Activated CD4-positive, alpha-beta T cell treated with anti-CD3 and anti-CD28 coated beads for 36 hours (primary cell): ENCODE measurements around the gene DENND4B. TPM values are rescaled to one million over a fixed set of nuclear protein-coding genes. Genes with fewer than 3 reads are reported as not detected.
A peak's percentile ranks its signal among the peaks of the same experiment; 100 is the strongest.
"Not testable (repeated sequence)": the region's sequence is repeated elsewhere in the genome, so short reads cannot be mapped to it uniquely, and the experiment has no call there.

Source experiments
- ATAC-seq: fragments of 200-7000 bp; cut with Tn5 transposase; one replicate; pipeline ENCODE4 v1.10.0; 2021; ENCODE audit warnings: mild to moderate bottlenecking, moderate library complexity
- CTCF ChIA-PET: fragments of 350-600 bp; sonication (Branson Sonifier 250); formaldehyde crosslinking; loops from one replicate; lab custom pipeline; 2021; ENCODE audit warnings: antibody characterized with exemption; lab: Charles Lee
- POLR2A ChIA-PET: fragments of 350-600 bp; sonication (Branson Sonifier 250); formaldehyde crosslinking; loops from one replicate; lab custom pipeline; 2021; ENCODE audit warnings: antibody characterized with exemption, inconsistent platforms; lab: Charles Lee
- DNase-seq: peaks from one replicate; pipeline ENCODE4 v3.0.0-alpha.2; 2020
- H3K27ac Mint-ChIP-seq: one replicate; pipeline ENCODE4 v1.8.0; 2021; ENCODE audit warnings: mixed read lengths
- H3K27me3 Mint-ChIP-seq: one replicate; pipeline ENCODE4 v1.8.0; 2021; ENCODE audit warnings: mixed read lengths
- H3K36me3 Mint-ChIP-seq: one replicate; pipeline ENCODE4 v1.8.0; 2021; ENCODE audit warnings: low read depth, mixed read lengths
- H3K4me1 Mint-ChIP-seq: one replicate; pipeline ENCODE4 v1.8.0; 2021; ENCODE audit warnings: mixed read lengths
- H3K4me3 Mint-ChIP-seq: one replicate; pipeline ENCODE4 v1.8.0; 2021; ENCODE audit warnings: mild to moderate bottlenecking, moderate library complexity, mixed read lengths
- H3K9me3 Mint-ChIP-seq: one replicate; pipeline ENCODE4 v1.8.0; 2021; ENCODE audit warnings: low read depth, mixed read lengths
- intact Hi-C, 2 experiments: fragments of 100-400 bp; cut with DNase I in 1 of 2; cut with micrococcal nuclease in 1 of 2; formaldehyde crosslinking; loops; one replicate each; pipeline versions ENCODE4 v1.14.2 to v1.15.1; 2022 to 2024; cut with DNase I, micrococcal nuclease
- total RNA-seq, 2 experiments: library from RNA; stranded (reverse); gene quantifications; one replicate each; pipeline ENCODE4 v1.2.3, GENCODE V29; 2021

Gene DENND4B
- total RNA-seq, 2 experiments from 2014 or later: 100 to 110 TPM

DNA sequence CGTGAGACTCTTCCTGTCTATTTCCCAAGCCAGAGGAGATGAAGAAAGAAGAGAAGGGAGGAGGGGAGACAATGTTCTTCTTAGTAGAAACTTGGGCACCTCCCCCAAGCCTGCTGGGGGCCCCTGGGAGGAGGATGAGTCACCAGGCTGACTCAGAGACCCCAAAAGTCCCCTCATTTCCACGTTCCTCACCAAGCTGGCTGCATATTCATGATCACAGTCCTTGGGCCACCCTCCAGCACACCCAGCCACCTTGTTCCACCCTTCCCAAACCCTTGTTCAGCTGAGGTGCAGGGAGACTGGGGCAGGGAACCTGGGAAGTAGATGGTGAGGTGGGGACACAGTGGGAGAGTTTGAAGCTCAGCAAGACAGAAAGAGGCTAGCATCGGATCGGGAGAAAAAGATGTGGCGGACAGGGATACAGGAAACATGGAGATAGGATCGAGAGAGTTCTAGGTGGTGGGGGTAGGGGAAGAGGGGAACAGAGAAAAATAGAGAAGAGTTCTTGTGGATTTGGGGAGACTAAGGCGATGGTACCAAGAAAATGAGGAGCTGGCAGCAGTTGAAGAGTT lies 38.9 kb upstream of the DENND4B start:
- CTCF ChIA-PET: interaction anchor here (0.6 to 7.7 kb wide), 16 partner anchors 10 to 475 kb away, joined by 3 to 66 read pairs (median 4); partner anchors contain the start of genes CREB3L4, DENND4B and JTB
- Mint-ChIP-seq H3K27ac (peak overlapping the region; percentile 71), H3K27me3 (no peaks in the 10 kb centered on the region), H3K4me1 (peaks cover 34% of the 10 kb centered on the region), H3K36me3 (no peaks in the 10 kb centered on the region), H3K9me3 (no peaks in the 10 kb centered on the region), H3K4me3 (peak overlapping the region; percentile 68)
- DNase-seq (peak; percentile 75), ATAC-seq (peak; percentile 61)
- intact Hi-C loops: loop anchor here in 1 of 2 experiments (5.0 kb wide), 1 partner anchor 38 kb away; the partner anchor contains the start of gene DENND4B
- POLR2A ChIA-PET: interaction anchor here (1.1 to 1.3 kb wide), 2 partner anchors 18 to 40 kb away, joined by 3 to 8 read pairs; partner anchors contain the start of gene CREB3L4

DNA sequence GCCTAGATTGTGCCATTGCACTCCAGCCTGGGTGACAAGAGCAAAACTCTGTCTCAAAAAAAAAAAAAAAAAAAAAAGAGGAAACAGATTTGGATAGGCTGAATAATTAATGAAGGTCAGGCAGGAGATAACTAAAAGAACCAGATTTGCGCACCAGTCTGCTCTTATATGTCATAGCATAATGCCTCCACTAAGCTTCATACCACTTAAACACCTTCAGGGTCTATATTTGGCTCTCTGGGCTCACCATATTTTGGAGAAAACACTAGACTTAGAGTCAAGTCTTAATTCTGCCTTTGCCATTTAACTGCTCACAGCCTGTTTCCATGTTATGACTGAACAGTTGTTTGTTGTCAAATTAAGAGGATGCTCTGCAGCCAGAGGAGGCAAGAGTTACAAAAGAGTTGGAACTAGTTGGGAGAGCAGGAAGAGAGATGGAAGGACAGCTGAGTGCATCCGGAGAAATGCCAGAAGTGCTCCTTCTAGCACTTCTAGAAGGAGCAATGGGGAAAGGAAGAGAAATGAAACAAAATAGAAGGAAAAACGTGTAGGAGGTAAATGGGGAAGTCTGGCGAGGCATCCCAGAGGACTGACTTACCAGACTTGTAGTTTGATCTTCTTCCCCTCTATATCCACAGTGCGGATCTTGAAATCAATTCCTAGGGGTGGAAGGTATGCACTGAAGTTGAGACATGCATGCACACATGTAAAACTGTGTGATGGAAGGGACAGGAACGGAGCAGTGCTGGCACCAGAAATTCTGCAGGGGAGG lies 37.8 kb upstream of the DENND4B start:
- peak overlapping the region; percentile 7 for H3K27ac Mint-ChIP-seq
- no peak for DNase-seq
- H3K4me1 Mint-ChIP-seq: peaks cover 29% of the 10 kb centered on the region
- no peak overlapping the region for H3K4me3 Mint-ChIP-seq
- no peaks in the 10 kb centered on the region for H3K9me3 Mint-ChIP-seq
- intact Hi-C loops: no loop called here
- H3K27me3 Mint-ChIP-seq: no peaks in the 10 kb centered on the region
- no peak for ATAC-seq
- CTCF ChIA-PET: interaction anchor here (0.6 to 7.7 kb wide), 10 partner anchors 8 to 474 kb away, joined by 3 to 66 read pairs (median 3); partner anchors contain the start of genes CREB3L4 and JTB
- POLR2A ChIA-PET: no interaction called here
- H3K36me3 Mint-ChIP-seq: no peaks in the 10 kb centered on the region

DNA sequence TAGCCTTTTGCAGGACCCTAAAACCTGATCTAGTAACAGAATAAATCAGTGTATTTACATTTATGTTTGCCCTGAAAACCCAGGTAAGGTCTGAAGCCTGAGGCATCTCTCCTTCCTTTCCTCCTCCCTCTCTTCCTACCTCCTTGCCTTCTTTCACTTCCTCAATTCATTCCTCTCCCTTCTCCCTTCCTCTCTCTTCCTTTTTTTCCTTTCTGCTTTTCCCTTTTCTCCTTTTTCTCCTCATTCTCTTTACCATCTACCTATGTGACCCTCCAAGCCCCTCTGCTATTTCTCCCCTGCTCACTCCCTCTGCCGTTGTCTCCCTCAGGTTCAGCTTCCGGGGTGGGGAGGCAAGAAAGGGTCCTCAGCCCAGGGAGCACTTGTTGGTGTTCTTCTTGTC lies 35.2 kb upstream of the DENND4B start:
- not testable (repeated sequence) for ATAC-seq, DNase-seq

DNA sequence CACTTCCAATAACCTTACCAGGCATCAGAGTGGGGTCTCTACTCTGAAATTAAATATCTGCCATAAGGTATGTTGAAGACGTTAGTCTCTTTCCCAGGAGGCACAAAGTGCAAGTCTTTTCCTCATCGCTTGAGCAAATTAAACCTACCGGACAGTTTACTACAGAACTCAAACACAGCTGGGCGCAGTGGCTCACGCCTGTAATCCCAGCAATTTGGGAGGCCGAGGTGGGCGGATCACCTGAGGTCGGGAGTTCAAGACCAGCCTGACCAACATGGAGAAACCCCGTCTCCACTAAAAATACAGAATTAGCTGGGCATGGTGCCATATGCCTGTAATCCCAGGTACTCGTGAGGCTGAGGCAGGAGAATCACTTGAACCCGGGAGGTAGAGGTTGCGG lies 32.6 kb upstream of the DENND4B start:
- POLR2A ChIA-PET: interaction anchor here (0.6 to 4.2 kb wide), 3 partner anchors 12 to 436 kb away, joined by 4 to 49 read pairs (median 25); partner anchors contain the start of genes CREB3L4 and RPS27
- not testable (repeated sequence) for DNase-seq, H3K9me3 Mint-ChIP-seq, ATAC-seq, H3K27me3 Mint-ChIP-seq
- Mint-ChIP-seq H3K4me3 (peak overlapping the region; percentile 97), H3K36me3 (peaks cover 33% of the 10 kb centered on the region), H3K27ac (peak overlapping the region; percentile 69), H3K4me1 (peaks cover 29% of the 10 kb centered on the region)
- CTCF ChIA-PET: interaction anchor here (0.7 to 6.7 kb wide), 8 partner anchors 9 to 204 kb away, joined by 3 to 66 read pairs (median 4); partner anchors contain the start of genes CREB3L4, RAB13, RPS27 and SLC27A3
- intact Hi-C loops: loop anchor here in 1 of 2 experiments (5.0 kb wide), 1 partner anchor 252 kb away; the partner anchor contains the start of gene INTS3

More for the DNA sequence above, 35.2 kb upstream of the DENND4B start:
- H3K27ac Mint-ChIP-seq, intact Hi-C loops, H3K27me3 Mint-ChIP-seq, H3K4me3 Mint-ChIP-seq, CTCF ChIA-PET, H3K36me3 Mint-ChIP-seq, H3K9me3 Mint-ChIP-seq, POLR2A ChIA-PET: not testable (repeated sequence)
- peaks cover 32% of the 10 kb centered on the region for H3K4me1 Mint-ChIP-seq

DNA sequence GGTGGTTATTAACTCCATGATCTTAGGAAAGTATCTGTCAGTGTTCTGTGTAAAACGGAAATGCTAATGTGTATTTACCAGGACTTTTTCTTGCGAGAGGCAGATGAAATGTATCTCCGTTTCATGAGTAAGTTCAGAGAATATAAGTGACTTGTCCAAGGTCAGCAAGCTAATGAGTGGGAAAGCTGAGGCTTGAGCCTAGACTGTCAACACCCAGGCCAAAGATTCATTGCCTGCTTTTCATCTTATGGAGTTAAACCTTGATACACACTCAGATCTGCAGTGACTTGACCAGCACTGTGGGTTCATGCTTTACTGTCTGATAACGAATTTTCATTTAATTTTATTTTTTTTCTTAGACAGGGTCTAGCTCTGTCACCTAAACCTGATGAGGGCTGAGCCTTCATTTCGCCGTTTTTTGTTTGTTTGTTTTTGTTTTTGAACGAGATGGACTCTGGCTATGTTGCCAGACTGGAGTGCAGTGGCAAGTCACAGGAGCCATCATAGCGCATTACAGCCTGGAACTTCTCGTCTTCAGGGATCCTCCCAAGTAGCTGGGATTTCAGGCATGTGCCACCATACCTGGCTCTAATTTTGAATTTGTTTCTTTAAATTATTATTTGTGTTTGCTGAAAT lies 31.9 kb upstream of the DENND4B start:
- ATAC-seq: no peak
- H3K27me3 Mint-ChIP-seq: no peaks in the 10 kb centered on the region
- ChIA-PET CTCF (interaction anchor here (0.6 to 6.7 kb wide), 13 partner anchors 10 to 384 kb away, joined by 3 to 66 read pairs (median 4); partner anchors contain the start of genes CREB3L4, RAB13, RPS27 and SLC27A3), POLR2A (interaction anchor here (0.6 to 4.2 kb wide), 10 partner anchors 8 to 437 kb away, joined by 3 to 49 read pairs (median 4); partner anchors contain the start of genes CREB3L4, CRTC2, RAB13 and RPS27)
- DNase-seq: no peak
- peaks cover 34% of the 10 kb centered on the region for H3K36me3 Mint-ChIP-seq
- no peaks in the 10 kb centered on the region for H3K9me3 Mint-ChIP-seq
- intact Hi-C loops: loop anchor here in 1 of 2 experiments (5.0 kb wide), 1 partner anchor 251 kb away; the partner anchor contains the start of gene INTS3
- H3K27ac Mint-ChIP-seq: peak overlapping the region; percentile 96
- peak overlapping the region; percentile 97 for H3K4me3 Mint-ChIP-seq
- peaks cover 29% of the 10 kb centered on the region for H3K4me1 Mint-ChIP-seq

DNA sequence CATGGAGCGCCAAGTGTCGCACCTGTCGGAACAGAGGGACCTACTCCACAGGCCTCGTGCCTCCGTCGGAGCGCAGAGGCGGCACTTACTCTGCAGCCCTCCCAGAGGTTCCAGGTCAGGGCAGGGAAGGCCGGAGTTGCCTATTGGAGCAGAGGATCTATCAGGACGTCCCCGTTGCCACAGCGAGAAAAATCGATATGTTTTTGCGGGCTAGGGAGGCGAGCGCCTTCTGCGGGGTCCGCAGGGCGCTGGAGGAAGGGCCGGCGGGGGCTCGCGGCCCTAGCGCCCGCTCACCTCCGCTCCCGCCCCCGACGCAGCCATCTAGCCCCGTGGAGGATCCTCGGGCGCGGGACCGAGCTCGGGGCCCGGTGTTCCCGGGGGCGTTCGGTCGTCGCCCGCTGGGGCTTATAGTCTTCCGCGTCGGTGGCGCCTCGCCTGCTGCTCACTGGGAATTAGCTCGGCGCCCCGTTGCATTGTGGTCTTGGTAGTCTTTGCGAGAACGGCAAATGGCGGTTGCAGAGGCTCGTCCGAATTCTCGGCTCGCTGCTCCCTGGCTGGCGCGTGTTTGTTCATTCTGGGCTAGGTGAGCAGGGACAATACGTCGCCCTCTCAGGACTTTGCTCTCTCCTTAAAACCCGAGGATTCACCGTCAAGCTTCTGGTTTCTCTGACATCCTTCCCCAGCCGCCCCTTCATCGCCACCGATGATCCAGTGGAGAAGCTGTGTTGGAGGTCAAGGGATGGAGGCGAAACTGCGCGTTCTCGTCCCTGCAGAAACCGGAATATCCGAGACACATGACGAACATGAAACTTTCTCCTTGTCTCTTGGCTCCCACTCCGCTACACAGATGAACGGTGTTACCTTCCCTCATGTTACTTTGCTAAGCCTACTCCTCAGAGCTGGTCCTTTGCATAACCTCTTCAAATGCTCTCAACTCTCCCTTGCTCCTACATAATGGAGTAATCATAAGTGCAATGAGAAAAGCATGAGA lies 31.0 kb upstream of the DENND4B start, which contains the start of gene JTB:
Gene JTB, minus strand, starts transcription at position 425 of the 991 bp plus-strand sequence. Its CDS starts 422 bp downstream, at position 3.
- Mint-ChIP-seq H3K27me3 (no peaks in the 10 kb centered on the region), H3K27ac (peak within 1 kb of the TSS; percentile 97), H3K4me3 (peak within 1 kb of the TSS; percentile 97), H3K36me3 (peaks cover 41% of the 10 kb centered on the region), H3K9me3 (no peaks in the 10 kb centered on the region), H3K4me1 (peaks cover 33% of the 10 kb centered on the region)
- DNase-seq (peak; percentile 94), ATAC-seq (peak; percentile 95)
- ChIA-PET POLR2A (interaction anchor here (0.6 to 4.2 kb wide), 12 partner anchors 9 to 318 kb away, joined by 3 to 49 read pairs (median 4); partner anchors contain the start of genes CREB3L4, CRTC2, RAB13 and RPS27), CTCF (interaction anchor here (0.6 to 6.7 kb wide), 14 partner anchors 11 to 385 kb away, joined by 3 to 66 read pairs (median 4); partner anchors contain the start of genes CREB3L4, CRTC2, RAB13 and RPS27)
- intact Hi-C loops: loop anchor here (1.0 to 5.0 kb wide), 10 partner anchors 9 to 343 kb away; partner anchors contain the start of genes CREB3L4 (in 2 of the 2), CRTC2 (in 2 of the 2), CHTOP (in 1 of the 2) and INTS3 (in 1 of the 2)

DNA sequence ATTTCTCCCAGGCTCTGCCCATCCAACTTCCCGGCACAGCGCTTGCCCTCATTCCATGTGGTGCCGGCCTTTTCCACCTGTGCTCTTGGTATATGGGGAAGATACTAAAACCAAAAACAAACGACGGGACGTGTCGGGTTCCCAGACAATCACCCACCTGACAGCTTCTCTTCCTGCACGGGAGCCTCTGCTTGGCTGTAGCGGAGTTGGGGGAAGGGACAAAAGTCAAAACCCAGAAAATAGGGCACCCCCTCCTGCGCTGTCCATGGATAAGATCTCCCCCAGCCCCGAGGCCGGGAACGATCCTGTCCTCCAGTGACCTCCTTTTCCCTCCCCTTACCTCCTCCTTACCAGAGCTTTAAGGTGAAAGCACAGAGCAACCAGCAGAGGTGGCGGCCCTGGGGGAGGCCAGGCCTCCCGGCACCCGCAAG lies 30.3 kb upstream of the DENND4B start:
- ATAC-seq: peak; percentile 6
- POLR2A ChIA-PET: interaction anchor here (0.6 to 4.2 kb wide), 7 partner anchors 10 to 317 kb away, joined by 3 to 49 read pairs (median 8); partner anchors contain the start of genes CREB3L4, CRTC2, RAB13 and RPS27
- Mint-ChIP-seq H3K27ac (peak overlapping the region; percentile 97), H3K4me3 (peak overlapping the region; percentile 97), H3K4me1 (peaks cover 40% of the 10 kb centered on the region), H3K9me3 (no peaks in the 10 kb centered on the region), H3K27me3 (no peaks in the 10 kb centered on the region), H3K36me3 (peaks cover 42% of the 10 kb centered on the region)
- intact Hi-C loops: loop anchor here (1.0 to 5.0 kb wide), 10 partner anchors 9 to 343 kb away; partner anchors contain the start of genes CREB3L4 (in 2 of the 2), CRTC2 (in 2 of the 2), CHTOP (in 1 of the 2) and INTS3 (in 1 of the 2)
- no peak for DNase-seq
- CTCF ChIA-PET: interaction anchor here (0.6 to 6.7 kb wide), 6 partner anchors 10 to 255 kb away, joined by 3 to 66 read pairs (median 16); partner anchors contain the start of genes CREB3L4, CRTC2, RAB13 and RPS27

DNA sequence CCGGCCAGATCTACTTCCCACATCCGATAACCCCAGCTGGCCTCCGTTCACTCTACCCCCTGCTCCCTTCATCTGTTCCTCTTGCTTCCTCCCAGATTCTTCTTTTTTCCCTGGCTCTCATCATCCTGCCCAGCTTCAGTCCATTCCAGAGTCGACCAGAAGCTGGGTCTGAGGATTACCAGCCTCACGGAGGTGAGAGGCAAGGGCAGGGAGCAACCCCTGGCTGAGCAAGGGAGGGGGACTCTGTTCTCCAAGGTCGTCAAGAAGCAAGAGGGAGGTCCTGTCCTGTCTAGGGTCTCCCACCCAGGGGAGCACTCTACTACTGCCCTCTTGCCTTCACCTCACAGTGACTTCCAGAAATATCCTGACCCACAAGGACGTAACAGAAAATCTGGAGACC lies 27.0 kb upstream of the DENND4B start:
- H3K4me3 Mint-ChIP-seq: no peak overlapping the region

DNA sequence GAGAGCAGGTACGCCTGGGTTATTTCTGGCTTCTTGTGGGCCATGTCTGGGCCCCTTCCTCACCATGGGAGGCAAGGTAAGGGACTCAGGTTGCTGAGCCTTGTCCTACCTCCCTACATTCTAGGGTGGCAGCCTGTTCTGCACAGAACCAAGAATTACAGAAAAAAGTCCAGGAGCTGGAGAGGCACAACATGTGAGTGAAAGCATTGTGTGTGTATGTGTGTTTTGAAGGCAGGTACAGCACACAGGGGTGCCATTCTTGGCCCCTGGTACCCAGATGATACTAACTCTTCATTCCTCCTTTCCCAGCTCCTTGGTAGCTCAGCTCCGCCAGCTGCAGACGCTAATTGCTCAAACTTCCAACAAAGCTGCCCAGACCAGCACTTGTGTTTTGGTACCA lies 26.6 kb upstream of the DENND4B start:
- H3K27ac Mint-ChIP-seq: peak overlapping the region; percentile 15
- ATAC-seq (no peak), DNase-seq (no peak)
- H3K4me1 Mint-ChIP-seq: peaks cover 39% of the 10 kb centered on the region
- CTCF ChIA-PET: interaction anchor here (0.5 to 6.7 kb wide), 5 partner anchors 8 to 405 kb away, joined by 3 to 66 read pairs (median 4); partner anchors contain the start of genes RAB13, RPS27 and SLC39A1
- no peak overlapping the region for H3K4me3 Mint-ChIP-seq
- H3K27me3 Mint-ChIP-seq: no peaks in the 10 kb centered on the region
- no peaks in the 10 kb centered on the region for H3K9me3 Mint-ChIP-seq
- peaks cover 39% of the 10 kb centered on the region for H3K36me3 Mint-ChIP-seq
- POLR2A ChIA-PET: interaction anchor here (2.1 kb wide), 1 partner anchor 10 kb away, joined by 7 read pairs; the partner anchor contains the start of gene SLC39A1
- intact Hi-C loops: no loop called here

More for the DNA sequence above, 27.0 kb upstream of the DENND4B start:
- Mint-ChIP-seq H3K9me3 (no peaks in the 10 kb centered on the region), H3K27me3 (no peaks in the 10 kb centered on the region), H3K36me3 (peaks cover 39% of the 10 kb centered on the region), H3K4me1 (peaks cover 39% of the 10 kb centered on the region), H3K27ac (peak overlapping the region; percentile 1)
- intact Hi-C loops: no loop called here
- POLR2A ChIA-PET: interaction anchor here (2.1 kb wide), 1 partner anchor 11 kb away, joined by 7 read pairs; the partner anchor contains the start of gene SLC39A1
- CTCF ChIA-PET: interaction anchor here (0.5 to 6.7 kb wide), 4 partner anchors 10 to 406 kb away, joined by 4 to 66 read pairs (median 15); partner anchors contain the start of genes RAB13, RPS27 and SLC39A1
- ATAC-seq: no peak
- no peak for DNase-seq
